HG03571 (cell line): ENCODE data around the gene CEACAM21.

Experiments used
- ATAC-seq: cut with Tn5 transposase; IDR thresholded peaks from one replicate; pipeline ENCODE4 v1.9.1; 2021; ENCODE audit not compliant: unreplicated experiment

Gene CEACAM21

GRCh38 chr19:41616792-41617621, 41.0 kb downstream of the CEACAM21 start:
- ATAC-seq = no peak

- no peak for ATAC-seq
Observed at GRCh38 chr19:41617941-41618730, 42.2 kb downstream of the CEACAM21 start.

GRCh38 chr19:41619018-41619556, 43.1 kb downstream of the CEACAM21 start:
- ATAC-seq = no peak

GRCh38 chr19:41620171-41620570, 44.2 kb downstream of the CEACAM21 start:
- ATAC-seq = no peak

- ATAC-seq = no peak
Observed at GRCh38 chr19:41621226-41621625, 45.3 kb downstream of the CEACAM21 start.

- no peak for ATAC-seq
Observed at GRCh38 chr19:41621654-41622053, 45.7 kb downstream of the CEACAM21 start.

- ATAC-seq = no peak
Observed at GRCh38 chr19:41623360-41623759, 47.4 kb downstream of the CEACAM21 start.

- no peak for ATAC-seq
Observed at GRCh38 chr19:41624515-41624914, 48.5 kb downstream of the CEACAM21 start.

GRCh38 chr19:41624937-41625336, 49.0 kb downstream of the CEACAM21 start:
- no peak for ATAC-seq

- no peak for ATAC-seq
Observed at GRCh38 chr19:41626278-41626677, 50.3 kb downstream of the CEACAM21 start.

- no peak for ATAC-seq
Observed at GRCh38 chr19:41626877-41627276, 50.9 kb downstream of the CEACAM21 start, which contains the start of gene CEACAM4. TSS of gene CEACAM4 (minus strand) at chr19:41627074. CDS start at chr19:41626963, 111 bp downstream.

GRCh38 chr19:41627966-41628675, 52.2 kb downstream of the CEACAM21 start:
- ATAC-seq = no peak
